Epithelial cell of proximal tubule (primary cell): ENCODE measurements around the gene RPAP2. TPM values are rescaled to one million over a fixed set of nuclear protein-coding genes. Genes with fewer than 3 reads are reported as not detected.
"Not testable (repeated sequence)": the region's sequence is repeated elsewhere in the genome, so short reads cannot be mapped to it uniquely, and the experiment has no call there.

ENCODE experiments used
- DNase-seq: peaks from one replicate; pipeline ENCODE4 v3.0.0-alpha.2; 2011; ENCODE audit warnings: low read depth
- H3K4me3 ChIP-seq: 2 replicates; pipeline ENCODE4 v1.5.1; 2011; ENCODE audit warnings: low read depth, mild to moderate bottlenecking, low read length
- total RNA-seq: library from RNA; depleted of rRNA; stranded (reverse); fragments of >200 nt; gene quantifications from 2 replicates; pipeline ENCODE4 v1.2.3, GENCODE V29; 2015
- TF ChIP-seq, protein P1 (sequence below): conservative IDR thresholded peaks from 2 replicates; pipeline ENCODE4 v1.5.1; 2012; ENCODE audit warnings: low read depth, mild to moderate bottlenecking, low read length

RPAP2 gene
- total RNA-seq, 1 donor from 2014 or later: 3.7 TPM

- TF ChIP-seq, protein P1, sequence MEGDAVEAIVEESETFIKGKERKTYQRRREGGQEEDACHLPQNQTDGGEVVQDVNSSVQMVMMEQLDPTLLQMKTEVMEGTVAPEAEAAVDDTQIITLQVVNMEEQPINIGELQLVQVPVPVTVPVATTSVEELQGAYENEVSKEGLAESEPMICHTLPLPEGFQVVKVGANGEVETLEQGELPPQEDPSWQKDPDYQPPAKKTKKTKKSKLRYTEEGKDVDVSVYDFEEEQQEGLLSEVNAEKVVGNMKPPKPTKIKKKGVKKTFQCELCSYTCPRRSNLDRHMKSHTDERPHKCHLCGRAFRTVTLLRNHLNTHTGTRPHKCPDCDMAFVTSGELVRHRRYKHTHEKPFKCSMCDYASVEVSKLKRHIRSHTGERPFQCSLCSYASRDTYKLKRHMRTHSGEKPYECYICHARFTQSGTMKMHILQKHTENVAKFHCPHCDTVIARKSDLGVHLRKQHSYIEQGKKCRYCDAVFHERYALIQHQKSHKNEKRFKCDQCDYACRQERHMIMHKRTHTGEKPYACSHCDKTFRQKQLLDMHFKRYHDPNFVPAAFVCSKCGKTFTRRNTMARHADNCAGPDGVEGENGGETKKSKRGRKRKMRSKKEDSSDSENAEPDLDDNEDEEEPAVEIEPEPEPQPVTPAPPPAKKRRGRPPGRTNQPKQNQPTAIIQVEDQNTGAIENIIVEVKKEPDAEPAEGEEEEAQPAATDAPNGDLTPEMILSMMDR: no peak
- no peak overlapping the region for H3K4me3 ChIP-seq
- no peak for DNase-seq
Observed at GRCh38 chr1:92277105-92277723, 21.6 kb upstream of the RPAP2 start.

DNA sequence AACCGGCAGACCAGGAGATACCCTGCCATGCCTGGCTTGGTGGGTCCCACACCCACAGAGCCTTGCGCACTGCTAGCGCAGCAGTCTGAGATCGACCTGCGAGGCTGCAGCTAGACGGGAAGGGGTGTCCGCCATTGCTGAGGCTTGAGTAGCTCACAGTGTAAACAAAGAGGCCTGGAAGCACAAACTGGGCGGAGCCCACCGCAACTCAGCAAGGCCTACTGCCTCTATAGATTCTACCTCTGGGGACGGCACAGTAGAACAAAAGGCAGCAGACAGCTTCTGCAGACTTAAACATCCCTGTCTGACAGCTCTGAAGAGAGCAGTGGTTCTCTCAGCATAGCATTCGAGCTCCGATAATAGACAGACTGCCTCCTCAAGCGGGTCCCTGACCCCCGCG is 19.1 kb upstream of the RPAP2 start:
- not testable (repeated sequence) for H3K4me3 ChIP-seq, DNase-seq

GRCh38 chr1:92281411-92281810 is 17.4 kb upstream of the RPAP2 start:
- not testable (repeated sequence) for DNase-seq, H3K4me3 ChIP-seq

DNA sequence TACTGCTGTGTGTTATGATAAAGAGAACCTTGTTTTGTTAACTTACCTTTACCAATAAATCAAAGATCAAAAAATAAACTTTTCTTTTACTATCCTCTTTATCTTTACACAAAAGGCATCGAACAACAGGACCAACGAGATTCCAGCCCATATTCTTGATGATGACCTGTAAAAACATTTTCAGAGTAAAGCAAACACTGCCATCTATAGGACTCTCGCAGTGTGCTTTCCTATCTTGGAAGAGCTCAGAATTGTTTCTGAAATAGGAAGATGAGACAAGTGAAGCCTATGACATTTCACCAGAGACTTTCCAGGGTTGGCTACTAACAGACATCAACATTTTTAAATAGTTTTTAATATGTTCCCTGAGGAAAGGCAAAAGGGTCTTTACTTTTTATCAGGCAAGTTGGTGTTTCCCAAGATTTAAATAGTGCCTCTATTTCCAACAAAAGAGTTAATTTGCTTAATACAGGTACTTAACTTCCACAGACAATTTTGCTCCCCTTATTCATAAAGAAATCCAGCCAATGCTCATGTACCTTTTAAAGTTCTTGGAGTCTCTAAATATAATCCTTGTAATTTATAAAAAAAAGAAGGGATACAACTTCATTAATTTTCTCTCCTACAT is 7.4 kb upstream of the RPAP2 start:
- no peak for DNase-seq
- H3K4me3 ChIP-seq: no peak overlapping the region
- TF ChIP-seq, protein P1: peak; percentile 83

- peak overlapping the region; percentile 94 for H3K4me3 ChIP-seq
- TF ChIP-seq, protein P1: peak; percentile 29
Observed at GRCh38 chr1:92298213-92298572, 666 bp upstream of the RPAP2 start.

DNA sequence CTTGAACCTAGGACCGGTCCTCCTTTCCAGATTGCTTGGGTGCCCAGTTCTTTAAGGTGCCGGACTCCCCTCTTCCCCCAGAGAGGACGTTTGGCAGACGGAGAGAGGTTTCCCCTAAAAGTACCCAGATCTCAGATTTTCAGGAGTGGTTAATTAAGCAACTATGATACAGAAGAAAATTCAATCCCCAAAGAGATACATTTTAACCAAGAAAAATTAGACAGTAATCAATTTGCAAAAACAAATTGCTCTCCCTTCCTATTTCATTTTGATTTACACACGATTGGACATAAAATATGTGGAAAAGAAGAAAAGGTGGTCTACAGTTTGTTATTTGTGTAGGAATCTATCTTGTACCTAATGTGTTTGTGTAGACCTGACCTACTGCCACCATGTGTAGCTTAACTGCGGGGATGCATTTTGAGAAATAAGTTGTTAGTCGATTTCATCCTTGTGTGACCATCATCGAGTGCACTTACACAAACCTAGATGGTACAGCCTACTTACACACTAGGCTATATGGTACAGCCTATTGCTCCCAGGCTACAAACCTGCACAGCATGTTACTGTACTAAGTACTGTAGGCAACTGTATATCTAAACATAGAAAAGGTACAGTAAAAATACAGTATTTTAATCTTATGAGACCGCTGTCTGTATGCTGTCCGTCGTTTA is 755 bp downstream of the RPAP2 start:
- peak overlapping the region; percentile 94 for H3K4me3 ChIP-seq
- TF ChIP-seq, protein P1: no peak
- no peak for DNase-seq

More at GRCh38 chr1:92298213-92298572, 666 bp upstream of the RPAP2 start:
- no peak for DNase-seq

DNA sequence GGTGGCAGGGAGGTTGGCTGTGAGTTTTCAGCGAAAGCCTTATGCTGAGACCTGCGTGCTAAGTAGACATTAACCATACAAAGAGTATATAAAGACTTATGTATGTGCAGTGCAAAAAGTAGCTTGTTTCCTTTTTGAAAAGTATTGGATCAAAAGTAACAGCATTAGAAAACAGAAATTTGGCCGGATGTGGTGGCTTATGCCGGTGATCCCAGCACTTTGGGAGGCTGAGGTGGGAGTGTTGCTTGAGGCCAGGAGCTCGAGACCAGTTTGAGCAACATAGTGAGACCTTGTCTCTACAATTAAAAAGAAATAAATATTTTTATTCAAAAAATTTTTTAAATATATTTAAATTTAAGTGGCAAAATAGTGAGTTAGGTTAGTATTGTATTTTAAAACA is 2.2 kb downstream of the RPAP2 start:
- no peak overlapping the region for H3K4me3 ChIP-seq
- no peak for DNase-seq
- TF ChIP-seq, protein P1: no peak

DNA sequence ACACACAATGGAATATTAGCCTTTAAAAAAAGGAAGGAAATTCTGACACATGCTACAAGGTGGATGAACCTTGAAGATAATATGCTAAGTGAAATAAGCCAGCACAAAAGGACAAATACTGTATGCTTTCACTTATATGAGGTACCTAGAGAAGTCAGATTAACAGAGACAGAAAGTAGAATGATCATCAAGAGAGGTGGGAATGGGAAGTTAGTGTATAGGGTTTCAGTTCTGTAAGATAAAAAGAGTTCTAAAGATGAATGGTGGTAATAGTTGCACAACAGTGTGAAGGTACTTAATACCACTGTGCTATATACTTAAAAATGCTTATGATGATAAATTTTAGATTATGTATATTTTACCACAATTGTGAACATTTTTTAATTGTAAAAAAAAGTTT is 7.2 kb downstream of the RPAP2 start:
- TF ChIP-seq, protein P1: no peak
- DNase-seq: no peak
- H3K4me3 ChIP-seq: no peak overlapping the region
